Brain microvascular endothelial cell (primary cell): ENCODE measurements around the gene PKP1.

Experiments used
- DNase-seq: peaks from one replicate; pipeline ENCODE4 v3.0.0-alpha.2; 2020
- H3K27ac ChIP-seq: fragments of 250-450 bp; sonication (Bioruptor Pico); 2 replicates; pipeline ENCODE4 v1.5.1; 2020; ENCODE audit warnings: mild to moderate bottlenecking, moderate library complexity
- H3K27me3 ChIP-seq: fragments of 250-450 bp; sonication (Bioruptor Pico); replicated peaks from 2 replicates; pipeline ENCODE4 v1.5.1; 2020; ENCODE audit warnings: mild to moderate bottlenecking
- H3K36me3 ChIP-seq: fragments of 250-450 bp; sonication (Bioruptor Pico); replicated peaks from 2 replicates; pipeline ENCODE4 v1.5.1; 2020; ENCODE audit warnings: mild to moderate bottlenecking
- H3K4me3 ChIP-seq: 2 replicates; pipeline ENCODE4 v1.5.1; 2011; ENCODE audit warnings: low read depth, mild to moderate bottlenecking, control low read depth, low read length, moderate library complexity
- in situ Hi-C: cut with HindIII; loops from 2 replicates; pipeline ENCODE4 v1.10.0; 2017; ENCODE audit warnings: low sequenced_read_pairs, low pct_ligation_motif_present
- TF ChIP-seq, protein P1 (sequence below): IDR thresholded peaks from 2 replicates; pipeline ENCODE4 v1.5.1; 2011; ENCODE audit warnings: low read depth, mild to moderate bottlenecking, moderate library complexity, low read length, control low read depth, inconsistent platforms; ENCODE audit errors: missing control alignments

Gene PKP1

DNA sequence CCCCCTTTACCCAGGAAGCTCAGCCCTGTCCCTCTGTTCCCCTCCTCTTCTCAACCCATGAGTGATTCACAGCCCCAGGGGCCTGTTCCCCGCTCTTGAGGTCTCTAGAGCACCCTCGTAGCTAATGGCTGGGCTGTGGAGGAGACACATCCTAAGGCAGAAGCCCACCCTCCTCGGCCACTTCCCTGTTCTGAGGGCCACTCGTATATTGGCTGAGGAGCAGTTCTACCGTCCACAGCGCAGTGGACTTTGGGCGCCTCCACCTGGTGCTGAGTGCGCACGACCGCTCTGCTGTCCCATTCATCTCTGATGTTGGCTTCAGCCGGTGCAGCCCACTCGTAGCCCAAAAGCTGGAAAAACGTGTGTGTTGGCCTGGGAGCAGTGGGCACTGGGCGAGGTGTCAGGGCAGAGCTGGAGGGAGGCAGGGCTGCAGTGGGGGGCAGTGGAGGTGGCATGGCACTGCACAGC, 24.5 kb upstream of the PKP1 start:
- no peaks in the 10 kb centered on the region for H3K36me3 ChIP-seq
- no peak for DNase-seq
- no peak overlapping the region for H3K4me3 ChIP-seq
- no peak overlapping the region for H3K27ac ChIP-seq
- TF ChIP-seq, protein P1, sequence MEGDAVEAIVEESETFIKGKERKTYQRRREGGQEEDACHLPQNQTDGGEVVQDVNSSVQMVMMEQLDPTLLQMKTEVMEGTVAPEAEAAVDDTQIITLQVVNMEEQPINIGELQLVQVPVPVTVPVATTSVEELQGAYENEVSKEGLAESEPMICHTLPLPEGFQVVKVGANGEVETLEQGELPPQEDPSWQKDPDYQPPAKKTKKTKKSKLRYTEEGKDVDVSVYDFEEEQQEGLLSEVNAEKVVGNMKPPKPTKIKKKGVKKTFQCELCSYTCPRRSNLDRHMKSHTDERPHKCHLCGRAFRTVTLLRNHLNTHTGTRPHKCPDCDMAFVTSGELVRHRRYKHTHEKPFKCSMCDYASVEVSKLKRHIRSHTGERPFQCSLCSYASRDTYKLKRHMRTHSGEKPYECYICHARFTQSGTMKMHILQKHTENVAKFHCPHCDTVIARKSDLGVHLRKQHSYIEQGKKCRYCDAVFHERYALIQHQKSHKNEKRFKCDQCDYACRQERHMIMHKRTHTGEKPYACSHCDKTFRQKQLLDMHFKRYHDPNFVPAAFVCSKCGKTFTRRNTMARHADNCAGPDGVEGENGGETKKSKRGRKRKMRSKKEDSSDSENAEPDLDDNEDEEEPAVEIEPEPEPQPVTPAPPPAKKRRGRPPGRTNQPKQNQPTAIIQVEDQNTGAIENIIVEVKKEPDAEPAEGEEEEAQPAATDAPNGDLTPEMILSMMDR: peak; percentile 4
- no peaks in the 10 kb centered on the region for H3K27me3 ChIP-seq
- in situ Hi-C loops: no loop called here

GRCh38 chr1:201259476-201260235, 23.6 kb upstream of the PKP1 start:
- peak; percentile 38 for DNase-seq

GRCh38 chr1:201260236-201260590, 23.1 kb upstream of the PKP1 start:
- H3K27ac ChIP-seq: no peak overlapping the region

More at GRCh38 chr1:201259476-201260235, 23.6 kb upstream of the PKP1 start:
- H3K4me3 ChIP-seq: no peak overlapping the region
- no peaks in the 10 kb centered on the region for H3K27me3 ChIP-seq
- TF ChIP-seq, protein P1: peak; percentile 4
- no peaks in the 10 kb centered on the region for H3K36me3 ChIP-seq
- H3K27ac ChIP-seq: no peak overlapping the region
- in situ Hi-C loops: no loop called here

DNA sequence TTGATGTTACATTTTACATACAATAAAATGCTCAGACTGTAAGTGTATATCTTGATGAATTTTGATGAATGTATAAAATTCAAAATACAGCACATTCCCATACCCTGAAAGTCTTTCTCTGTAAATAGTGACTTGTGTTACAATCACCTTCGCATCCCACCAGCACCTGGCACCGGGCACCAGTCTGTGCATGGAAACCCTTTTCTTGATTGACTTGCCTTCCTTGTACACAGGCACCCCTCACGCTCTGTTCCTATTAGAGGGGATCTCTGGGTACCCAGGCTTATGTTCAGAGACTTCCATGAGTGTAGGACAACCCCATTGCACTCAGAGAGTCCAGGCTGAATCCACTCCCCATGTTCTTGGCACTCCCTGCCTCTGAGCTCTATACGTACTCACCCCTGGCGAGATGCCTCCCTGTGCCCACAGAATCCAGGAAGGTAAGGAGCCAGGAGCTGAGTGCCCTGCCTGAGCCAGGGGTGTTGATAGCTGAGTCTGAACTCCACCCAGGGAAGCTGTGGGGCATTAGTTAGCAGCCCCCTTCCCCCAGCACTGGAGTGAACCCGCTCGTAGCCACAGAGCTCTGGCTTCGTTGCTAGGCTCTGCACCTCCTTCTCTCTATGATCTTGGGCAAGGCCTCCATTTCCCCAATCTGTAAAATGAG, 22.5 kb upstream of the PKP1 start:
- TF ChIP-seq, protein P1: no peak
- Histone ChIP-seq H3K27me3 (no peaks in the 10 kb centered on the region), H3K36me3 (no peaks in the 10 kb centered on the region), H3K4me3 (no peak overlapping the region), H3K27ac (no peak overlapping the region)
- no peak for DNase-seq
- in situ Hi-C loops: no loop called here

More at GRCh38 chr1:201260236-201260590, 23.1 kb upstream of the PKP1 start:
- TF ChIP-seq, protein P1: no peak
- Histone ChIP-seq H3K36me3 (no peaks in the 10 kb centered on the region), H3K27me3 (no peaks in the 10 kb centered on the region), H3K4me3 (no peak overlapping the region)
- DNase-seq: no peak
- in situ Hi-C loops: no loop called here

- TF ChIP-seq, protein P1: no peak
- H3K4me3 ChIP-seq: no peak overlapping the region
- H3K36me3 ChIP-seq: no peaks in the 10 kb centered on the region
- H3K27ac ChIP-seq: no peak overlapping the region
- DNase-seq: no peak
- no peaks in the 10 kb centered on the region for H3K27me3 ChIP-seq
- in situ Hi-C loops: no loop called here
Observed at GRCh38 chr1:201261771-201262547, 21.3 kb upstream of the PKP1 start.
